22Rv1 (cell line): Measurements from ENCODE around the gene SNX6.
"Not testable (repeated sequence)": the region's sequence is repeated elsewhere in the genome, so short reads cannot be mapped to it uniquely, and the experiment has no call there.

Experiments used
- ZFX ChIP-seq: fragments of 450-650 bp; IDR thresholded peaks from 2 replicates; pipeline ENCODE4 v1.6.1; 2017; ENCODE audit warnings: antibody characterized with exemption, borderline replicate concordance
- TF ChIP-seq, protein P1 (sequence below): fragments of 450-650 bp; IDR thresholded peaks from 2 replicates; pipeline ENCODE4 v1.5.1; 2017; ENCODE audit warnings: mild to moderate bottlenecking

DNA sequence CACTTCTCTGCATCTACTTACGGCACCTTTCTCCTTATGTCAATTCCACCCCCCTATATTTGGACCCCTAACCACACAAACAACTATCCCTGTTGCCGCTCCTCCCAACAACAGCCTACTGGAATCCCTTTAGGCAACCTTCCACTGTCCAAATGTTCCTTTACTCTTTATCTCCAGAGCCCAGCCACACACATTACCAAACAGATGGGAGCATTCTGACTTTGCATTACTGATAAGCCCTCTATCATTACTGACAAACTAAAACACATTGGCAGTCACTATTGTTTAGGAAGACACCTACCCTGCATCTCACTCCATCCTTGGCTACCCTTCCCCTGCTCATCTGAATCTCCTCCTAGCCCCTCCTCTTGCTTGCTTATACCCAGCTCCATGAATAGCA lies 23.1 kb upstream of the SNX6 start:
- TF ChIP-seq, protein P1, sequence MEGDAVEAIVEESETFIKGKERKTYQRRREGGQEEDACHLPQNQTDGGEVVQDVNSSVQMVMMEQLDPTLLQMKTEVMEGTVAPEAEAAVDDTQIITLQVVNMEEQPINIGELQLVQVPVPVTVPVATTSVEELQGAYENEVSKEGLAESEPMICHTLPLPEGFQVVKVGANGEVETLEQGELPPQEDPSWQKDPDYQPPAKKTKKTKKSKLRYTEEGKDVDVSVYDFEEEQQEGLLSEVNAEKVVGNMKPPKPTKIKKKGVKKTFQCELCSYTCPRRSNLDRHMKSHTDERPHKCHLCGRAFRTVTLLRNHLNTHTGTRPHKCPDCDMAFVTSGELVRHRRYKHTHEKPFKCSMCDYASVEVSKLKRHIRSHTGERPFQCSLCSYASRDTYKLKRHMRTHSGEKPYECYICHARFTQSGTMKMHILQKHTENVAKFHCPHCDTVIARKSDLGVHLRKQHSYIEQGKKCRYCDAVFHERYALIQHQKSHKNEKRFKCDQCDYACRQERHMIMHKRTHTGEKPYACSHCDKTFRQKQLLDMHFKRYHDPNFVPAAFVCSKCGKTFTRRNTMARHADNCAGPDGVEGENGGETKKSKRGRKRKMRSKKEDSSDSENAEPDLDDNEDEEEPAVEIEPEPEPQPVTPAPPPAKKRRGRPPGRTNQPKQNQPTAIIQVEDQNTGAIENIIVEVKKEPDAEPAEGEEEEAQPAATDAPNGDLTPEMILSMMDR = not testable (repeated sequence)
- not testable (repeated sequence) for TF ChIP-seq ZFX
